Subcutaneous abdominal adipose tissue (tissue), 5 donors: ENCODE measurements around the gene SPDEF.

Experiments
- H3K27ac ChIP-seq: one replicate; pipeline ENCODE4 v1.7.0; 2013; ENCODE audit warnings: low read depth, mild to moderate bottlenecking, inconsistent platforms, low read length, moderate library complexity
- H3K27me3 ChIP-seq, 5 donors: one replicate each; pipeline ENCODE4 v1.7.0; 2013; ENCODE audit warnings: low read length in 5 of 5, inconsistent platforms in 1 of 5; ENCODE audit not compliant: control insufficient read depth in 5 of 5, insufficient read depth in 4 of 5
- H3K36me3 ChIP-seq, 5 donors: one replicate each; pipeline ENCODE4 v1.7.0; 2013; ENCODE audit warnings: low read length in 5 of 5; ENCODE audit not compliant: control insufficient read depth in 5 of 5, insufficient read depth in 5 of 5
- H3K4me1 ChIP-seq, 5 donors: one replicate each; pipeline ENCODE4 v1.7.0; 2013; ENCODE audit warnings: low read length in 5 of 5, mild to moderate bottlenecking in 3 of 5, moderate library complexity in 1 of 5; ENCODE audit not compliant: control insufficient read depth in 5 of 5, insufficient read depth in 5 of 5
- H3K4me3 ChIP-seq, 5 donors: one replicate each; pipeline ENCODE4 v1.7.0; 2013; ENCODE audit warnings: low read length in 5 of 5, low read depth in 1 of 5
- H3K9ac ChIP-seq, 5 donors: one replicate each; pipeline ENCODE4 v1.7.0; 2013; ENCODE audit warnings: low read length in 5 of 5, mild to moderate bottlenecking in 4 of 5, moderate library complexity in 3 of 5
- H3K9me3 ChIP-seq, 5 donors: one replicate each; pipeline ENCODE4 v1.7.0; 2013; ENCODE audit warnings: low read length in 5 of 5; ENCODE audit not compliant: control insufficient read depth in 5 of 5
- donor health status: healthy.
- donor health status: healthy.
- donor health status: healthy.
- donor health status: healthy.
- donor health status: healthy.

The SPDEF gene

GRCh38 chr6:34595332-34596184 is 39.4 kb upstream of the SPDEF start:
- Histone ChIP-seq H3K4me3 (no peak overlapping the region), H3K27ac (peak overlapping the region; percentile 59), H3K27me3 (no peaks in the 10 kb centered on the region), H3K9ac (no peak overlapping the region), H3K36me3 (peaks cover 0 to 3% (median 0%) of the 10 kb centered on the region in 5 donors), H3K9me3 (no peaks in the 10 kb centered on the region), H3K4me1 (peaks cover 0 to 52% (median 36%) of the 10 kb centered on the region in 5 donors)

GRCh38 chr6:34593701-34594100 is 37.6 kb upstream of the SPDEF start:
- peak overlapping the region; percentile 47 for H3K27ac ChIP-seq
- H3K4me3 ChIP-seq, result no peak overlapping the region
- peaks cover 0 to 34% (median 18%) of the 10 kb centered on the region in 5 donors for H3K4me1 ChIP-seq
- H3K36me3 ChIP-seq, result peaks cover 0 to 18% (median 11%) of the 10 kb centered on the region in 5 donors
- no peaks in the 10 kb centered on the region for H3K27me3 ChIP-seq
- peak overlapping the region in 1 of 5 donors; percentile 28 for H3K9ac ChIP-seq
- no peaks in the 10 kb centered on the region for H3K9me3 ChIP-seq

GRCh38 chr6:34592208-34592952 is 36.3 kb upstream of the SPDEF start:
- H3K4me3 ChIP-seq, result no peak overlapping the region
- no peak overlapping the region for H3K9ac ChIP-seq

GRCh38 chr6:34589691-34590090 is 33.6 kb upstream of the SPDEF start:
- H3K9ac ChIP-seq, result no peak overlapping the region

More at GRCh38 chr6:34592208-34592952, 36.3 kb upstream of the SPDEF start:
- H3K9me3 ChIP-seq, result no peaks in the 10 kb centered on the region
- no peak overlapping the region for H3K27ac ChIP-seq
- no peaks in the 10 kb centered on the region for H3K27me3 ChIP-seq
- H3K4me1 ChIP-seq, result peaks cover 0 to 27% (median 5%) of the 10 kb centered on the region in 5 donors
- peaks cover 0 to 31% (median 21%) of the 10 kb centered on the region in 5 donors for H3K36me3 ChIP-seq

GRCh38 chr6:34589140-34589539 is 33.0 kb upstream of the SPDEF start:
- H3K4me1 ChIP-seq, result peaks cover 0 to 32% (median 7%) of the 10 kb centered on the region in 5 donors
- H3K27me3 ChIP-seq, result no peaks in the 10 kb centered on the region
- H3K4me3 ChIP-seq, result no peak overlapping the region
- peaks cover 0 to 44% (median 26%) of the 10 kb centered on the region in 5 donors for H3K36me3 ChIP-seq
- no peak overlapping the region for H3K9ac ChIP-seq
- H3K27ac ChIP-seq, result no peak overlapping the region
- H3K9me3 ChIP-seq, result no peaks in the 10 kb centered on the region

More at GRCh38 chr6:34589691-34590090, 33.6 kb upstream of the SPDEF start:
- Histone ChIP-seq H3K27ac (no peak overlapping the region), H3K36me3 (peaks cover 0 to 44% (median 26%) of the 10 kb centered on the region in 5 donors), H3K4me1 (peaks cover 0 to 35% (median 9%) of the 10 kb centered on the region in 5 donors), H3K27me3 (no peaks in the 10 kb centered on the region), H3K9me3 (no peaks in the 10 kb centered on the region), H3K4me3 (no peak overlapping the region)

GRCh38 chr6:34587851-34588250 is 31.7 kb upstream of the SPDEF start:
- peaks cover 0 to 24% (median 7%) of the 10 kb centered on the region in 5 donors for H3K4me1 ChIP-seq
- no peak overlapping the region for H3K27ac ChIP-seq
- H3K9ac ChIP-seq, result no peak overlapping the region
- H3K4me3 ChIP-seq, result no peak overlapping the region
- H3K9me3 ChIP-seq, result no peaks in the 10 kb centered on the region
- no peaks in the 10 kb centered on the region for H3K27me3 ChIP-seq
- peaks cover 0 to 46% (median 26%) of the 10 kb centered on the region in 5 donors for H3K36me3 ChIP-seq

- Histone ChIP-seq H3K27me3 (no peaks in the 10 kb centered on the region), H3K9ac (no peak overlapping the region), H3K36me3 (peaks cover 0 to 47% (median 26%) of the 10 kb centered on the region in 5 donors), H3K4me3 (no peak overlapping the region), H3K4me1 (peaks cover 0 to 23% (median 7%) of the 10 kb centered on the region in 5 donors), H3K27ac (no peak overlapping the region), H3K9me3 (no peaks in the 10 kb centered on the region)
Measured at GRCh38 chr6:34587325-34587724, 31.2 kb upstream of the SPDEF start.

- peaks cover 0 to 23% (median 7%) of the 10 kb centered on the region in 5 donors for H3K4me1 ChIP-seq
- no peak overlapping the region for H3K4me3 ChIP-seq
- H3K9me3 ChIP-seq, result no peaks in the 10 kb centered on the region
- H3K27me3 ChIP-seq, result no peaks in the 10 kb centered on the region
- no peak overlapping the region for H3K9ac ChIP-seq
- H3K27ac ChIP-seq, result no peak overlapping the region
- peaks cover 0 to 47% (median 26%) of the 10 kb centered on the region in 5 donors for H3K36me3 ChIP-seq
Measured at GRCh38 chr6:34586327-34587040, 30.4 kb upstream of the SPDEF start.

GRCh38 chr6:34585512-34586061 is 29.5 kb upstream of the SPDEF start:
- peaks cover 0 to 50% (median 26%) of the 10 kb centered on the region in 5 donors for H3K36me3 ChIP-seq
- H3K4me3 ChIP-seq, result no peak overlapping the region
- H3K9me3 ChIP-seq, result no peaks in the 10 kb centered on the region
- H3K27ac ChIP-seq, result peak overlapping the region; percentile 18
- no peaks in the 10 kb centered on the region for H3K27me3 ChIP-seq
- no peak overlapping the region for H3K9ac ChIP-seq
- peaks cover 0 to 23% (median 7%) of the 10 kb centered on the region in 5 donors for H3K4me1 ChIP-seq
